Kidney capillary endothelial cell (primary cell): ENCODE results near the gene CTIF.

Source experiments
- DNase-seq: peaks from one replicate; pipeline ENCODE4 v3.0.0-alpha.2; 2018; ENCODE audit warnings: low spot score

CTIF gene

DNA sequence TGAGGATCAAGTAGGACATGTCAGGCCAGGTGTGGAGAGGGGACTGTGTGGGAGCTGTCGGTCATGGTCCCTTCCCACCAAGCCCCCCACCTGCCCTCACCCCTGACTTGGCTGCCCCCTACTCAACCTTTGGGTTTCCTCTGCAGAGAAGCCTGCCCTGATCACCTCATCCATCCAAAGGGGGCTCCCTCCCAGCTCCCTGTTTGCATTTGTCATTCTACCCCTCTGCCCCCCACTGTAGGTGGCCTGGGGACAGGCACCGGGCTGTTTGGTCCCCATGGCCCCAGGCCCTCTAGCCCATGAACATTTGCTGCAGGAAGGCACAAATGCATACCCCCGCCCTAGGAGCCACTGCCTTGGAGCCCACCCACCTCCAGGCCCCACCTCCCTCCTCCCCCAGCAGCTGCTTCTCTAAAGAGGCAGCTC, 296.9 kb downstream of the CTIF start:
- DNase-seq, result no peak

DNA sequence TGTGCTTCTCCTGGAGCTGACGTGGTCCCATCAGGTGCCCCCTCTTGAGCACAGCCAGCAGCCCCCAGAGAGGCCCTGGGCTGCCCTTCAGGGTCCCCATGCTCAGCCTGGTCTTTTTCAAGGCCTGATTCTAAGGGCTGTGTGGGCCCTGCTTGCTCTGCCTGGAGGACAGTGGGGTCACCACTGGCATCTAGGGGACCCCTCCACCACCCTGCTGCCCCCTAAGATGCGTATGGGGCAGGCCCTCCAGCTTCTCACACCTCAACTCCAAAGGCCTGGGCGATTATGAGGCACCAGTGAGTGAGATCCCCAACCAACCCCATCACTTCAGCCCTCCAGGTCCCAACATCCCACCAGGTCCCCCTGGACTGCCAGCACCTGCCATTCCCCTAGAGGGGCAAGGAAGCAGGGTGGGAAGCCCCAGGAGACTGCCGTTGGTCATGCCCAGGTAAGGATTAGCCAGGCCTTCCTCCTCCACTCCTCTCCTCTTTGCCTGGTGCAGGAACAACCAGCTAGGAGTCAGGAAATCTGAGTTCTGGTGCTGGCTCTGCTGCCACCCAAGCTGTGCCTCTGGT, 297.5 kb downstream of the CTIF start:
- no peak for DNase-seq

DNA sequence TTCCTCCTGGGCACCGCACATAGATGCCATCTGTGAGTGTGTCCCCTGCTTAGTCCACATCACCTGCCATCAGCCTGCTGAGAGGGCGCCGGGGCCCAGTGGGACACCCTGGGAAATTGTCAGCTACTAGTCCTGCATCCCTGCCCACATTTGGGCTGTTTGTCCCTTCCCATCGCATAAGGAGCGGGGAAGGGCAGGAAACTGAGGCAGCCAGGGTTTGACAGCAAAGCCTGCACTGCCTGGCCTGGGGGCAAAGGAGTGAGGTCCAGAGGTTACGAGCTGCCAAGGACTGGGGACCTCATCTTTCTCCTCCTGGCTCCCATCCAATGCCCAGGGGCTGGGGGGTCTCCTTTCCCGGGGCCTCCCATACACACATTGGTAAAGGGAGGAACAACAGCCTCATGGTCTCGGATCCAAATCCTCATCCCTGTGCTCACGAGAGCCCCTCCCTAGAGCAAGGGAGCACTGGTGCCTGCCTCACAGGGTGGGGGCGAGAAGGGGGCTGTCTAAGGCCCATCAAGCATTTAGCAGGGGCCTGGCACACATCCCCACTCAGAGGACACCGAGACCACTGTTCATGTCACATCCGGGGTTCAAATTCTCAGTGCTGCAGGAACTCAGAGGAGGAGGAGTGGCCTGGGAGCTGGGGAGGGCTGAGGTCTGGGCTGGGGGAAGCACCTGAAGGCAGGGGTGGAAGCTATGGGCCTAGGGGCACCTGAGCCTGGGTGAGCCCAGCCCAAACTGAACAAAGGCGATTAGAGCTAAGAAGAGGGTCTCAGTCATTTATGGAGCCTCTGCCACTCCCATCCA, 298.2 kb downstream of the CTIF start:
- DNase-seq, result no peak

DNA sequence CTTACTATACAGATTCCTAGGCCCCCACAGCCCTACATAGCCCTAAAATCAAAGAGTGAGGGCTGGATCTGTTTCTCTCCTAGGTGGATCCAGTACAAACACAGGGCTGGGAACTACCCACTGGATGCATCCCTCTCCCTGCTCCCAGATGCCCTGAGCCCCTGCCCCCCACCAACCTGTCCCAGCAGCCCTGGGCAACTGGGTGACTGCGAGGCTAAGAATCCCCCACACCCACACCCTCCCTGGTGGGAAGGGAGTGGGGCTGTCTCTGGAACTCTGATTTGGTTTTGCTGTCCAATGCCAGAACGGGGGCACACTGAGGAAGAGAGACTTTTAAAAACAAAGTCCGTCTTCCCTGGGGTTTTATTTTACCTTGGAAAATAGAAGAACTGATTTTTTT, 298.8 kb downstream of the CTIF start:
- no peak for DNase-seq

DNA sequence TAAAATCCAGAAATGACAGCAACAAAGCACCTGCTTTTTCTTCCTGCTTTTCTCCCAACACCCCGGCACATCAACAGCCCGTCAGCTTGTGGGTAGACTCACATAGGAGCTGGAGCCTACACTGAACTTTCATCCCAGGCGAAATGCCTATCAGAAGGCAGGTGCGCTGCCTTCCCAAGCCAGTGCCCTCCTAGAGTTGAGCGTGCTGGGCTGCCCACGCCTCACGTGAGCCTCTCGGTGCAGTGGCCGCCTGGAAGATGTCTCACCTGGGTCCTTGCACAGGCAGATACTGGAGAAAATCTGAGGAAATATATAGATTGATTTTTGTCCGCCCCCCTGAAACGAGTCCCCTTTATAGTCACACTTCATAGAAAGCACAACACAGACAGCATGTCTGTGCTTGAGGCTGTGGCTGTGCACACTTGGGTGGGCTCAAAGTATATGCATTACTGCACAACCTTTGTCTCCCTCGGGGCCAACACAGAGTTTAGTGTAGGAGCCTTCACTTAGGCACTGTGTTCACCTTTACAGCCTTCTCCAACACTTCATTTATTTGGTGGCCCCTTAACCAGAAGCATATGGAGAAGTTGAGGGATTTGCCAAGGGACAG, 299.4 kb downstream of the CTIF start:
- no peak for DNase-seq

DNA sequence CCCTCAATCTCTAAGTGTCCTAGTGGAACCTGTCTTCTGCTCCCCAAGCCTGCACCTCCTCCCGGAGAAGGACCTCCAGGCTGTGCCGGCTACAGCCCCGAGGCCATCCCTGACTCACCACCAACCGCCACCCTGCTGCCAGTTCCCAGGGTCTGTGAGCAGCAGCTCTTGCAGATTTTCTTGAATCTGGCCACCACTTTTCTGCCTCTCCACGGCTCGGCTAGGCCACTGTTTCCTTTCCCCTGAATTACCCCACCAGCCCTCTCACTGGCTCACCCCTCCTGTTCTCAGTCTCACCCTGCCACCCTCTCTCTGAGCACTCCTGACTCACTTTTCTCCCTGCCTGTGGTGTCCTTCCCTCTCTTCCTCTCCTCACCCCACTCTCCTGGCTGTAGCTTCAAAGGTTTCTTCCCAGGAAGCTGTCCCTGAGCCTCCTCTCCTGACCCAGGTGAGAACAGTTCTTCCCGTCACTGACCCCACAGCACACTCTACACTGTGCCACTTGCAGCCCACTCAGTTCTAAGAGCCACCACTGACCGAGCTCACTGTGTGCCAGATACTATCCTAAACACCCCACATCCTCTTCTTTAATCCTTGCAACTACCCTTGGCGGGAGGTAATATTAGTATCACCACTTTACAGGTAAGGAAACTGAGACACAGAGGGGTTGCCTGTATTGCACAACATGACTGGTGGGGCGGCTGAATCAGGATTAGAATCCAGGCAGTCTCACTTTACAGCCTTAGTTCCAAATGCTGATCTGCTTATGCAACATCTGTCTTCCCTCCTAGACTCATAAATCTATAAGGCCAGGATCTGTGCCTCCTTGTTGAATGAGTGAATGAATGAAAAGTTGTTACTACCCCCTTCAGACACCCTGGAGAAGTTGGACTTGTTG, 300.3 kb downstream of the CTIF start:
- no peak for DNase-seq

DNA sequence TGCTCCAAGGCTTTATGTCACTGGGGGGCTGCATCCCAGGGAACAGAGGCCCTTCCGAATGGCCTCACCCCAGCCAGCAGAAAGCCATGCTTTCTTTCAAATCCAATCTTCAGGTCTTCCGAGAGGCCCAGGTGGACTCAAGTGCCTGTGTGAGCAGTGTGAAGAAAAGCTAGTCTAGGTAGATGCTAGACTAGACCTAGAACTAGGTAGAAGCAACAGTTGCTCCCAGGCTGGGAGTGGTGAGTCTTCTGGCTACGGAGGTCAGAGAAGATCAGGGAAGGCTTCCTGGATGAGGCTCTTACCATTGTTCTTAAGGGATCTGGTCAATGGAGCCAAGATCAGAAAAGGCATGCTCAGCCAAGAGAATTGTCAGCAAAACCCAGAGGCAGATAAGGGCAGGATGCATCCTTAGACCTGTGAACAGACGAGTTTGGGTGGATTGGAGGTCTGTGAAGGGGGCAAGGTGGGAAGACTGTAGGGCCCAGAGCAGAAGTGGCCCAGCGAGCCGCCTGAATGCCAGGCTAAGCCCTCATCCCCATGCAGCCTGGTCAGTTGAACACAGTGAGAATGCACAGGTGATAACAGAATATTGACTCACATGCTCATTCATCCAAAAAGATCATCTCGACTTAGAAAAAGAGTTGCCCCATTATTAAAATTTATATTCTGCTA, 301.1 kb downstream of the CTIF start:
- DNase-seq, result no peak

DNA sequence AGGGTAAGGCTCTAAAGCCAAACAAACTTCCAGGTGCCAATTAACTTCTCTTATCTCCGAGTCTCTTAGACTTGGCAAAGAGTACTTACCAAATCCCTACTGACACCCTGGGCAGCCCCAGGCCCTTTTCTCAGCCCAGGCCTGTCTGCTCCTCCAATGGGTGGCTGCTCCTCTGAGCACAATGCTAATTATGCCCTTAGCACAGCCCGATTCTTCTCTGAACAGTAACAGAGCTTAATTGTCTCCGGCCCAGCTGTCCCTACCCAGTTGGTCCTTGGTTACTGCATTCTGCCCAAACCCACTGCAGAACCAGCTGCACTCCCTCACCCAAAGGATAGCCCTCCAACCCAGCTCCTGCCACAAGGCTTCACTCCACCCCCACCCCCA, 301.7 kb downstream of the CTIF start:
- no peak for DNase-seq

DNA sequence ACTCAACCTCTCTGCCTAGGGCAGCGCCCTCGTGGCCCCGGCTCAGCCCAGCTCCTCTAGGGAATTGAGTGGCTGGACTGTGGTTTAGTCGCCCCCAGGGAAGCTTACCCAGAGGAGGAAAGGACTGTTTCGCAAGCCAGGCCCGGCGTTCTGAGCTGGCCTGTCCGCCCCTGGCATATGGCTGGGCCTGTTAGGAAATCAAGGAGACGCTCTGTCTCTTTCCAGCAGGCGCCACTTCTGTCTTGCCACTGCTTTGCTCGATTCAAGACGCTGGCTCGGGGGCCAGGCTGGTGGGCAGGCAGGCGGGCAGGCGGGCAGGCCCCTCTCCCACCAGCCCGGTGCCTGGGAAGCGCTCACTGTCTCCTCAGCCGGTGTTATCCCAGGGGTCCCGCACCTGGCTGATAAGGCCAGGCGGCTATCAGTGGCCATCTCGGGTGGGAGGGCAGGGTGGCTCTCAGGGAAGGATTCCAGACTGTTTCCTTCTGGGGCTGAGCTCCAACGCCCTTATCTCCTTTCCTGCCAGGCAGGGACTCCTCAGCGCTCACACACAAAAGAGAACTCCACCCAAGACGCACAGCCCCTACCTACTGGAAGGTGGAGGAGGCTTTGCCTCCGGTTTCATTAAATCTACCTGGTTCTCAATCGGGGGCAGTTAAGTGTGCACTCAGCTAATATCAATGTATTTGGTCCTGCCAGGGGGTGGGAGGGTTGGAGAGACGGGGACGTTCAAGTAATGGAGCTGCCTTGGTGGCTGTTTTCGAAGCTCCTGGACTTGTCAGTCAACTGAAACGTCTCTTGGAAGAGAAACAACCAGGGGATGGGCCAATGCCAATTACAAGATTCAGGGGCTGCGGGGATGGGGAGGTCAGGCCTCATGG, 302.8 kb downstream of the CTIF start:
- DNase-seq, result peak; percentile 52

DNA sequence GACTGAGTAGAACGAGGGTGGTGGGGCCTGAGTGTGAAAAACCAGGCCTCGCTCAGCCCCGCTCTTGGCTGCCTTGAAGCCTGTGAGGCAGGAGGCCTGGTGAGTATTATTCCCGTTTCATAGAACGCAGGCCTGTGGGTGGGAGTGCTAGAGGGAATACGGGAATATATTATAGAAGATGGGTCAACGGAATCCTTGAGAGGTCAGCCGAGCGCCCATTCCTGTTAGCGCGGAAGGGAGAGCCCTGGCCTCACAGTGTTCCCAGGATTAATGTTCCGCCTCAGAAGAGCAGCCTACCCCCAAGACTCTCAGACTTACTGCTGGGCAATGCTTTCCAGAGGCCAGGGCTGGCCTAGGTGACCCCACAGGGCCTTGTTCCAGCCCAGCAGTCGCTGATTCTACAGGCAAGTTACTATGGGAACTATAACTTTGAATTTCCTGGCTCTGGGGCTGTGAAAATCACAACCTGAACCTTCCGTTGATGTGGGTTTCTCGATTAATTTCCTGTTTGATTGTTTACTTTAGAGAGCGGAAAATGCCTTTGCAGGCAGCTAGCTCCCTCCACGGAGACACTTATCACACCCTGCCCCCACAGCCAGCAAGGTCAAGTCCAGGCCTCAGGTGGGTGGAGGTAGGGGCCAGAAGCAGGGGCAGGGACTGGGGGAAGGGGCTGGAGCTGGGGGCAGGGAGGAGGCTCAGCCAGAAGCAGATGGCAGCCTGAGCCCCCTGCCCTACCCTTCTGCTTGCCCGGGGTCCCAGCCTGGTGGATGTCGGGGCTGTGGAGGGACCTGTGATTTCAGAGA, 303.6 kb downstream of the CTIF start:
- peak; percentile 85 for DNase-seq

DNA sequence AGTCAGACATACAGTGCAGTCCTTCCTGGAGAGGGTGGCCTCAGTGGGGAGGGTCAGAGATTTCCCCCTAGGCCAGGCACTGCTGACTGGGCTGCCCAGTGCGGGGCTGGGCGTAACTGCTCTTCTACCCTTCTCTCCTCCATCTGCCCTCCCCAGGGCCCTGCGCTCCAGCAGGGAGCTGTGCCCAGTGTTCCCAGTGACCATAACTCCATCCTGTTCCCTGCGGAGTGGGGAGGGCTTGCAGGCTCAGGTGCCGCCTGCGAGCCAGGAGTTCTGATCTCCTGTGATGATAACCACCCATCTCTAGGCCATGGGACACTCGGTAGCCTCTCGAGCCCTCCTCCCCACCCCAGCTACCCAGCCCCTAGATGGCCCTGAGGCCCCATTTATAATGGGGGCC, 304.3 kb downstream of the CTIF start:
- no peak for DNase-seq

DNA sequence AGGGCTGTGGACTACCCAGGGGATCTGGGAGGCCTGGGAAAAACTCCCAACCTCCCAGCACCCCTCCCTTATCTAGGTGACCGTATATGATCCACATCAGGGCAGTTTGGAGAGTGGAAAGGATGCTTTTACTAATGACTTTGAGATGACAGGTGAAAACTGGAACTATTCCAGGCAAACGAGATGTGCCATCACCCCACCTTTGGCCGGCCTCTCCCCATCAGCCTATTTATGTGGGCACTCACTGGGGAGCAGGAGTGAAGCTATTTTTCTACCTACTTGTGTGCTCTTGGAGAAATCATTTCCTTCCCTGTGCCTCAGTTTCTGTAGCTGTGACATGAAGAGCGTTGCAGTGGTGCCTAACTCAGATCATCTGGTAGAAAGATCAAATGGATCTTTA, 304.8 kb downstream of the CTIF start:
- no peak for DNase-seq

DNA sequence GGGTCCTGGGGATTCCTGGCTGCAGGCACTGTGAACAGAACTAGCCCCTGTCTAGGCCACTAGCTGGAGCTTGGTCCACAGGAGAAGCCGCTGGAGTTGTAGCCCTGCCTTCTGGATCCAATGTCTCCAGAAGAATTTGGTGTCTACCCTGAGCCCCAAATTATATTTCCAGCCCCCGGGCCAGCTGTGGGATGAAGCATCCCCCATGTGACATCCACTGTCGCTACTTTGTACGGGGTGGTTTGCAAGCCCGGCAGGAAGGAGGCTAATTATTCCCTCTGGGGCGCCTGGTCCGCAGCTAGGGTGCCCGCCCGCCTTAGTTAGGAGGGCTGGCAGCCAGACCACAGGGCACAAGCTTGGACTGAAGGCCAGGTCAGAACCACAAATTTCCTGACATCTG, 305.4 kb downstream of the CTIF start:
- no peak for DNase-seq

DNA sequence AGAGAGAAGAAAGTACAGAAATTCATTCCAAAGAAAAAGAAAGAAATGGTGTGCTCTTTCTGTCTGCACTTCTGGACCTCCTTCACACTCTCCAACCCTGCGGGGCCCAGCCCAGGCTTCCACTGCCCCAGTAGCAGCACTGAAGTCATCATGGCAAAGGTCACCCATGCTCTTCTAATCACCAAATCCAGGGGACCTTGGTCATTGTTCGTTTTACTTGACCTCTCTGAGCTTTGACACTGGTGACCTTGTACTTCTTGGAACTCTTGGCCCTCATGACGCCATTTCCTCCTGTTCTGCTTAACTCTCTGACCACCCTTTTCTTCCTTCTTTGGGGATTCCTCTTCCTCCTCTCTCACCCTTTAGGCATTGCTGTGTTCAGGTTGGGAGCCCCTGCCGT, 306.3 kb downstream of the CTIF start:
- no peak for DNase-seq

DNA sequence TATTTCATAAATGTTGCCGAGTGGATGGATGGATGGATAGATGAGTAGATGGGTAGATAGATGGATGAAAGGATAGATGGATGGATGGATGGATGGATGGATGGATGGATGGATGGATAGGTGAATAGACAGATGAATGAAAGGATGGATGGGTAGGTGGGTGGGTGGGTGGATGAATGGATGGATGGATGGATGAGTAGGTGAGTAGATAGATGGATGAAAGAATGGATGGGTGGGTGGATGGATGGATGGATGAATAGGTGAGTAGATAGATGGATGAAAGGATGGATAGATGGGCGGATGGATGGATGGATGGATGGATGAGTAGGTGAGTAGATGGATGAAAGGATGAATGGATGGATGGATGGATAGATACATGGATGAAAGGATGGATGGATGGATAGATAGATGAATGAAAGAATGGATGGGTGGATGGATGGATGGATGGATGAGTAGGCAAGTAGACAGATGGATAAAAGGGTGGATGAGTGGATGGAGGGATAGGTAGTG, 307.6 kb downstream of the CTIF start:
- no peak for DNase-seq

DNA sequence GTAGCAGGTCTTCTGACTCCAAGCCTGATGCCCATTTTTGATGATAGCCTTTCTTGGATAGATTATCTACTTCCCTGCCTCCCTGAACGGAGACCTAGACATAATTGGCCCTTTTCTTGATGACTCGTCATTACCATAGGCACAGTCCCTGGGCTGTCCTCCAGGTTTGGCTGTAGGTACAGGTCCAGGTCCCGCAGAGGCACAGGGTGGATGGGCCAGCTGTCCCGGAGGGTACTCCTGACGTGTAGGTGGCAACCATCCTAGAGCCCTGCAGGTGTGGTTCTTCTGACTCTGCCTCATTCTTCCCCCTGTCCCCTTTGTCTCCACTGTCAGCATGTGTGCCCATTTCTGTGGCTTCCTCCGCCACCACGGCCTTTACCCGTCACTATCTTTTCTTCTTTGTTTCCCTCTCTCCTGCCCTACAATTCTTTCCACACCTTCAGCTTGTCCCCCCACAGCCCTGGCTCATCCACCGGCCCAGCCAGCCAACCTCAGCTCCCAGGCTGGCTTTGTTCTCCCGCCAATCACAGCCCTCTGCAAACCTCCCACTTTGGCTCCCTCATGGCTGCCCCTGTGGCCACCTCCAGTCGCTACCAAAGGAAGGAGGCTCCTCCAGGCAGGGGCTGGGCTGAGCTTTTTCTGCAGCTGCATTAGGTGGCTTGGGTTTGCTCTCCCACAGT, 309.1 kb downstream of the CTIF start:
- no peak for DNase-seq

DNA sequence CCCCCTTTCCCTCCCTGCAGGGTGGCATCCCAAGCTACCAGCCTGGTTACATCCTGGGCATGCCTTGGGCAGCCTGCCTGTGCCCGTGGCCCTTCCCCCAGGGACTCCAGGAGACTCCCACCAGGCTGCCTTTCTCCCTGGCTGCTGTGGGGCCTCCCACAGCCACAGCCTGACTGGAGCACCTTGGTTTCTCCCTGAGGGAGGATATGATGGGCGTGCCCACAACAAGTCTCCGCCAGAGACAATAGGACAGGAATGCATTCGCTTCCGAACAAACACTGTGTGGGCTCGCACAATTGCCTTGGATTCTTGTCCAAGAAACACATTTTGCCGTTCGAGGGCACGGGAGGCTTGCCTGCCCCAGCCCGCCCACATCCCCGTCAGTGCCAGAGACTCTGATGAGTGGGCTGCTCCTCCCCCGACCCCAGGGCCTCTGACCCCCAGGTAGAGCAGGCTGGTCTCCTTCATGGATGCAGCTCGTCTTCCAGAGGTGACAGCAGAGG, 309.9 kb downstream of the CTIF start:
- peak; percentile 88 for DNase-seq

DNA sequence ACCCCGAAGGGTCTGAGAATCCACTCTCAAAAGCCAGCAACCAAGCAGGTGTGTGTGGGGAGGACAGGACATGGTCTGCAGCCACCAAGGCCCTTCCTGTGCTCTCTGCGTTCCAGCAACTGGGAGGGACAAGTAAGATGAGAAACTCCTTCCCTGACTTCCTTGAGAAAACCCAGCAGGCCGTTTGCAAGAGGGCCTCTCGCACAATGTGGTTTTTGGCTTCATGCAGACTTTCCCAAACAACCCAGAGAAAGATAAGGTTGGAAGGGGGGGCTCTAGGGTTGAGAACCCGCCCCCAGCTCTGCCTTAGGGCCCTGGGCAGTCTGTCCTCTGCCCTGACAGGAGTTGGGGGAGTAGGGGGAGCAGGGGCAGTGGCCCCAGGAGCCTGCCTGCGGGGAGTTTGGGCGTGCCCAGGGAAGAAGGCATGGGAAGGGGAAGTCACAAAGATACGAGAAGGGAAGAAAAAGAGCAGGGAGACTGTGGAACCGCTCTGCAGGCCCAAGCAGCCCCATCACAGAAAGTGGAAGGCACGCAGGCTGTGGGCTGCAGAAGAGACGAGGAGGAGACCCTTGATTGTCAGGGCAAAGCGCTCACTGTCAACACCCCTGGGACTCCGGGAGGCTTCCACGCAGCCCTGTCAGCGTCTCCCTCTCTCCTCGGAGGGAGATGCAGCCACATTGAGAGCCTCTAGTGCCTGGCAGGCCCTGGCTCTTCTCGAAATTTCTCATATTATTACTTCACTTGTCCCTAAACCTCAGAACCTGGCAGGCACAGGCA, 312.2 kb downstream of the CTIF start:
- DNase-seq, result no peak
